Osteocyte (in vitro differentiated cells): ENCODE data around the gene PLXNA4. TPM values are rescaled to one million over a fixed set of nuclear protein-coding genes. Genes with fewer than 3 reads are reported as not detected.
A peak's percentile ranks its signal among the peaks of the same experiment; 100 is the strongest.

ENCODE experiments used
- DNase-seq: peaks from one replicate; pipeline ENCODE4 v3.0.0; 2021; ENCODE audit warnings: mixed read lengths; ENCODE audit not compliant: unreplicated experiment; ENCODE audit errors: extremely low spot score
- H3K27ac Mint-ChIP-seq: one replicate; pipeline ENCODE4 v1.8.0; 2021; ENCODE audit warnings: mild to moderate bottlenecking, mixed read lengths; ENCODE audit not compliant: unreplicated experiment
- H3K27me3 Mint-ChIP-seq: one replicate; pipeline ENCODE4 v1.8.0; 2021; ENCODE audit warnings: mixed read lengths; ENCODE audit not compliant: unreplicated experiment
- H3K36me3 Mint-ChIP-seq: one replicate; pipeline ENCODE4 v1.8.0; 2021; ENCODE audit warnings: mixed read lengths; ENCODE audit not compliant: unreplicated experiment
- H3K4me1 Mint-ChIP-seq: one replicate; pipeline ENCODE4 v1.8.0; 2021; ENCODE audit warnings: mixed read lengths; ENCODE audit not compliant: unreplicated experiment
- H3K4me3 Mint-ChIP-seq: one replicate; pipeline ENCODE4 v1.8.0; 2021; ENCODE audit warnings: mild to moderate bottlenecking, moderate library complexity, mixed read lengths; ENCODE audit not compliant: unreplicated experiment
- H3K9me3 Mint-ChIP-seq: one replicate; pipeline ENCODE4 v1.8.0; 2021; ENCODE audit warnings: mixed read lengths; ENCODE audit not compliant: unreplicated experiment
- CTCF ChIP-seq: fragments of 200-600 bp; sonication (generic); IDR thresholded peaks from 2 replicates; pipeline ENCODE4 v1.5.0; 2021; ENCODE audit warnings: antibody characterized with exemption, mild to moderate bottlenecking, moderate library complexity
- total RNA-seq: library from RNA; stranded (reverse); gene quantifications from 2 replicates; pipeline ENCODE4 v1.2.1, GENCODE V29; 2021

The PLXNA4 gene
- total RNA-seq, 1 donor from 2014 or later, result 59.0 TPM

- peaks cover 7% of the 10 kb centered on the region for H3K9me3 Mint-ChIP-seq
- peaks cover 39% of the 10 kb centered on the region for H3K4me1 Mint-ChIP-seq
These were observed 329.7 kb downstream of the PLXNA4 start for GRCh38 chr7:132246591-132246990.

GRCh38 chr7:132245539-132245938 lies 330.7 kb downstream of the PLXNA4 start:
- H3K36me3 Mint-ChIP-seq, result peaks cover 13% of the 10 kb centered on the region
- no peak for TF ChIP-seq CTCF

More at GRCh38 chr7:132246591-132246990, 329.7 kb downstream of the PLXNA4 start:
- Mint-ChIP-seq H3K36me3 (peaks cover 13% of the 10 kb centered on the region), H3K27me3 (peaks cover 4% of the 10 kb centered on the region), H3K27ac (no peak overlapping the region), H3K4me3 (no peak overlapping the region)
- TF ChIP-seq CTCF, result no peak
- DNase-seq, result no peak

GRCh38 chr7:132244903-132245480 lies 331.3 kb downstream of the PLXNA4 start:
- Mint-ChIP-seq H3K9me3 (peaks cover 7% of the 10 kb centered on the region), H3K27me3 (peaks cover 4% of the 10 kb centered on the region), H3K4me1 (peaks cover 23% of the 10 kb centered on the region), H3K27ac (no peak overlapping the region), H3K4me3 (no peak overlapping the region), H3K36me3 (peaks cover 11% of the 10 kb centered on the region)
- no peak for DNase-seq
- TF ChIP-seq CTCF, result no peak

More at GRCh38 chr7:132245539-132245938, 330.7 kb downstream of the PLXNA4 start:
- peaks cover 7% of the 10 kb centered on the region for H3K9me3 Mint-ChIP-seq
- peaks cover 4% of the 10 kb centered on the region for H3K27me3 Mint-ChIP-seq
- H3K27ac Mint-ChIP-seq, result no peak overlapping the region
- DNase-seq, result no peak
- no peak overlapping the region for H3K4me3 Mint-ChIP-seq
- H3K4me1 Mint-ChIP-seq, result peaks cover 28% of the 10 kb centered on the region

- peaks cover 12% of the 10 kb centered on the region for H3K4me1 Mint-ChIP-seq
- peaks cover 14% of the 10 kb centered on the region for H3K36me3 Mint-ChIP-seq
- no peak overlapping the region for H3K4me3 Mint-ChIP-seq
- TF ChIP-seq CTCF, result no peak
- H3K27ac Mint-ChIP-seq, result peak overlapping the region; percentile 34
- H3K9me3 Mint-ChIP-seq, result peaks cover 7% of the 10 kb centered on the region
- no peak for DNase-seq
- peaks cover 4% of the 10 kb centered on the region for H3K27me3 Mint-ChIP-seq
These were observed 332.8 kb downstream of the PLXNA4 start for GRCh38 chr7:132243463-132243862.

- Mint-ChIP-seq H3K27me3 (peaks cover 2% of the 10 kb centered on the region), H3K9me3 (peaks cover 7% of the 10 kb centered on the region), H3K4me1 (peaks cover 12% of the 10 kb centered on the region), H3K4me3 (no peak overlapping the region), H3K36me3 (peaks cover 14% of the 10 kb centered on the region), H3K27ac (no peak overlapping the region)
- TF ChIP-seq CTCF, result no peak
- DNase-seq, result no peak
These were observed 333.2 kb downstream of the PLXNA4 start for GRCh38 chr7:132243051-132243450.
